A673 (cell line): Measurements from ENCODE around the gene TOP2B. TPM values are rescaled to one million over a fixed set of nuclear protein-coding genes. Genes with fewer than 3 reads are reported as not detected.
A peak's percentile ranks its signal among the peaks of the same experiment; 100 is the strongest.

Source experiments
- BruUV-seq: library from RNA; stranded (reverse); fragments of 400-500 nt; replicated peaks from 2 replicates; lab custom pipeline; 2021; lab: Mats Ljungman, UMichigan
- CTCF ChIA-PET: fragments of 300-600 bp; sonication (Branson Sonifier 250); formaldehyde crosslinking; loops from one replicate; lab custom pipeline; 2022; ENCODE audit warnings: antibody characterized with exemption; lab: Charles Lee
- POLR2A ChIA-PET: fragments of 300-600 bp; sonication (Branson Sonifier 250); formaldehyde crosslinking; loops from one replicate; lab custom pipeline; 2022; ENCODE audit warnings: antibody characterized with exemption; ENCODE audit not compliant: low non-redundant PET; lab: Charles Lee
- DNase-seq: peaks from one replicate; pipeline ENCODE4 v3.0.0-alpha.2; 2015; ENCODE audit warnings: low spot score
- H3K27ac ChIP-seq: fragments of 200-600 bp; sonication (generic); 2 replicates; pipeline ENCODE4 v1.5.1; 2016; ENCODE audit warnings: mixed run types, low read depth, mild to moderate bottlenecking, mixed read lengths, antibody characterized with exemption, low read length; ENCODE audit not compliant: poor library complexity, severe bottlenecking
- H3K27me3 ChIP-seq: fragments of 200-600 bp; sonication (generic); replicated peaks from 2 replicates; pipeline ENCODE4 v1.6.1; 2017; ENCODE audit warnings: mixed run types, low read depth, mild to moderate bottlenecking, mixed read lengths, antibody characterized with exemption, low read length; ENCODE audit not compliant: insufficient read depth, poor library complexity
- H3K36me3 ChIP-seq: fragments of 200-600 bp; sonication (generic); 2 replicates; pipeline ENCODE4 v1.6.1; 2016; ENCODE audit warnings: mixed run types, mild to moderate bottlenecking, mixed read lengths, antibody characterized with exemption, low read length; ENCODE audit not compliant: insufficient read depth, poor library complexity, severe bottlenecking
- H3K4me1 ChIP-seq: fragments of 200-600 bp; sonication (generic); 2 replicates; pipeline ENCODE4 v1.6.1; 2017; ENCODE audit warnings: mixed run types, mild to moderate bottlenecking, mixed read lengths, antibody characterized with exemption, low read length; ENCODE audit not compliant: insufficient read depth, poor library complexity, severe bottlenecking
- H3K4me3 ChIP-seq: fragments of 200-600 bp; sonication (generic); 2 replicates; pipeline ENCODE4 v1.5.1; 2016; ENCODE audit warnings: low read depth, mixed run types, mild to moderate bottlenecking, mixed read lengths, low read length; ENCODE audit not compliant: poor library complexity, severe bottlenecking
- H3K9me3 ChIP-seq: fragments of 200-600 bp; sonication (generic); 2 replicates; pipeline ENCODE4 v1.6.1; 2016; ENCODE audit warnings: mixed run types, low read depth, mild to moderate bottlenecking, mixed read lengths, antibody characterized with exemption, low read length; ENCODE audit not compliant: poor library complexity, severe bottlenecking
- CTCF ChIP-seq: fragments of 300-800, 200-600 bp; sonication (generic); conservative IDR thresholded peaks from 2 replicates; pipeline ENCODE4 v1.5.1; 2017; ENCODE audit warnings: low read depth, mild to moderate bottlenecking, antibody characterized with exemption, low read length, moderate library complexity, mixed read lengths
- EZH2 ChIP-seq: fragments of 200-600 bp; sonication (generic); IDR thresholded peaks from 2 replicates; pipeline ENCODE4 v1.6.1; 2017; ENCODE audit warnings: borderline replicate concordance, low read depth, mild to moderate bottlenecking, mixed read lengths, antibody characterized with exemption, low read length; ENCODE audit not compliant: poor library complexity, severe bottlenecking
- intact Hi-C: fragments of 100-400 bp; cut with micrococcal nuclease; formaldehyde crosslinking; loops from one replicate; pipeline ENCODE4 v1.10.0; 2022; ENCODE audit not compliant: unreplicated experiment
- total RNA-seq: library from RNA; stranded (reverse); gene quantifications from 2 replicates; pipeline ENCODE4 v1.2.3, GENCODE V29; 2021

The TOP2B gene
- total RNA-seq, 1 experiment from 2014 or later, result 154 TPM

- H3K36me3 ChIP-seq, result no peaks in the 10 kb centered on the region
- TF ChIP-seq CTCF (no peak), EZH2 (no peak)
- H3K27ac ChIP-seq, result no peak overlapping the region
- DNase-seq, result no peak
- H3K4me3 ChIP-seq, result no peak overlapping the region
- BruUV-seq, result no TSS peak
- H3K4me1 ChIP-seq, result peaks cover 6% of the 10 kb centered on the region
- ChIA-PET CTCF (no interaction called here), POLR2A (no interaction called here)
- H3K27me3 ChIP-seq, result no peaks in the 10 kb centered on the region
- H3K9me3 ChIP-seq, result no peaks in the 10 kb centered on the region
- intact Hi-C loops, result loop anchor here (5.0 to 10.0 kb wide), 2 partner anchors 119 to 147 kb away; partner anchors contain the start of gene RARB
Measured at GRCh38 chr3:25574172-25574765, 90.4 kb downstream of the TOP2B start.

GRCh38 chr3:25573386-25574171 is 91.1 kb downstream of the TOP2B start:
- intact Hi-C loops, result loop anchor here (5.0 to 10.0 kb wide), 2 partner anchors 119 to 146 kb away; partner anchors contain the start of gene RARB
- DNase-seq, result peak; percentile 81
- no TSS peak for BruUV-seq

GRCh38 chr3:25572919-25573385 is 91.8 kb downstream of the TOP2B start:
- intact Hi-C loops, result loop anchor here (5.0 to 10.0 kb wide), 2 partner anchors 118 to 146 kb away; partner anchors contain the start of gene RARB
- no TSS peak for BruUV-seq
- no peaks in the 10 kb centered on the region for H3K9me3 ChIP-seq
- no peak overlapping the region for H3K4me3 ChIP-seq
- peaks cover 6% of the 10 kb centered on the region for H3K4me1 ChIP-seq
- no peaks in the 10 kb centered on the region for H3K36me3 ChIP-seq
- ChIA-PET CTCF (no interaction called here), POLR2A (no interaction called here)
- H3K27me3 ChIP-seq, result no peaks in the 10 kb centered on the region
- DNase-seq, result no peak
- TF ChIP-seq CTCF, result no peak
- no peak for TF ChIP-seq EZH2
- peak overlapping the region; percentile 0 for H3K27ac ChIP-seq

More at GRCh38 chr3:25573386-25574171, 91.1 kb downstream of the TOP2B start:
- Histone ChIP-seq H3K4me3 (no peak overlapping the region), H3K27ac (peak overlapping the region; percentile 0), H3K36me3 (no peaks in the 10 kb centered on the region), H3K27me3 (no peaks in the 10 kb centered on the region), H3K9me3 (no peaks in the 10 kb centered on the region), H3K4me1 (peaks cover 6% of the 10 kb centered on the region)
- no peak for TF ChIP-seq CTCF
- no peak for TF ChIP-seq EZH2
- CTCF ChIA-PET, result no interaction called here
- POLR2A ChIA-PET, result no interaction called here
